Central memory CD8-positive, alpha-beta T cell (primary cell): ENCODE results near the gene CERS4.
A peak's percentile ranks its signal among the peaks of the same experiment; 100 is the strongest.
"Not testable (repeated sequence)": the region's sequence is repeated elsewhere in the genome, so short reads cannot be mapped to it uniquely, and the experiment has no call there.

Source experiments
- ATAC-seq: fragments of 150-1000 bp; cut with Tn5 transposase; replicated peaks from 2 replicates; pipeline ENCODE4 v1.10.0; 2022; ENCODE audit warnings: mild to moderate bottlenecking, moderate FRiP score, moderate number of reproducible peaks; ENCODE audit not compliant: poor library complexity, severe bottlenecking; ENCODE audit errors: extremely low read depth
- DNase-seq, 2 donors: peaks; one replicate each; pipeline ENCODE4 v3.0.0; 2021; ENCODE audit warnings: low spot score in 2 of 2
- H3K27ac Mint-ChIP-seq: one replicate; pipeline ENCODE4 v1.8.0; 2022; ENCODE audit warnings: low read depth, mild to moderate bottlenecking, moderate library complexity, mixed read lengths
- H3K27me3 Mint-ChIP-seq: one replicate; pipeline ENCODE4 v1.8.0; 2022; ENCODE audit warnings: mixed read lengths
- H3K36me3 Mint-ChIP-seq: one replicate; pipeline ENCODE4 v1.8.0; 2022; ENCODE audit warnings: mild to moderate bottlenecking, moderate library complexity, mixed read lengths; ENCODE audit not compliant: insufficient read depth
- H3K4me1 Mint-ChIP-seq: one replicate; pipeline ENCODE4 v1.8.0; 2022; ENCODE audit warnings: mixed read lengths
- H3K4me3 Mint-ChIP-seq: one replicate; pipeline ENCODE4 v1.8.0; 2022; ENCODE audit warnings: mild to moderate bottlenecking, moderate library complexity, mixed read lengths
- H3K9me3 Mint-ChIP-seq: one replicate; pipeline ENCODE4 v1.8.0; 2022; ENCODE audit warnings: mixed read lengths

Gene CERS4

DNA sequence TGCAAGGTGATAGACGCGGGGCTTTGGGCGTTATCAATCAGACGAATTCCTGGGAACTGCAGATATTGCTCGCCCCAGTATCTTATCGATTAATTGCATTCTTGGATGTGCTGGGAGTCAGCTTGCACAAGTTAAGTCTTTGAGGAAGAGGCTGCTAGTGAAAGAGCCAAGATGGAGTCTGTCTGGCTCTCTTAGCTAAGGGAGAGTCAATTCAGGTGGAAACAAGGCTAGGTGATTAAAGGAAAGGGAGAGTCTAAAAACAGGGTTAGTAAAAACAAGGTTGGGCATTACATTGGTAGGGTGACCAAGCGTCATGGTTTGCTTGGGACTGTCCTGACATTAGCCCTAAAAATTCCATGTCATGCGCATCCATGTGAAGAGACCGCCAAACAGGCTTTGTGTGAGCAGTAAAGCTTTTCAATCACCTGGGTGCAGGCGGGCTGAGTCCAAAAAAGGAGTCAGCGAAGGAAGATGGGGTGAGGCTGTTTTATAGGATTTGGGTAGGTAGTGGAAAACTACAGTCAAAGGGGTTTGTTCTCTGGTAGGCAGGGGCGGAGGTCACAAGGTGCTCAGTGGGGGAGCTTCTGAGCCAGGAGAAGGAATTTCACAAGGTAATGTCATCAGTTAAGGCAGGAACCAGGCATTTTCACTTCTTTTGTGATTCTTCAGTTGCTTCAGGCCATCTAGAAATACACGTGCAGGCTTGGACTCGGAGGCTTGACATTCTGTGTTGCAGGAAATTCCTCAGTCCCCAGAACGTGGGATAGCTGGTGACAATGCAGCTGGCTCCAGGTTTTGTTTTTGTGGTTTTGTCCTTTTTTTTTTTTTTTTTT lies 5.7 kb upstream of the CERS4 start:
- DNase-seq, H3K9me3 Mint-ChIP-seq, H3K27ac Mint-ChIP-seq, H3K4me3 Mint-ChIP-seq, H3K36me3 Mint-ChIP-seq, H3K4me1 Mint-ChIP-seq, H3K27me3 Mint-ChIP-seq, ATAC-seq: not testable (repeated sequence)

DNA sequence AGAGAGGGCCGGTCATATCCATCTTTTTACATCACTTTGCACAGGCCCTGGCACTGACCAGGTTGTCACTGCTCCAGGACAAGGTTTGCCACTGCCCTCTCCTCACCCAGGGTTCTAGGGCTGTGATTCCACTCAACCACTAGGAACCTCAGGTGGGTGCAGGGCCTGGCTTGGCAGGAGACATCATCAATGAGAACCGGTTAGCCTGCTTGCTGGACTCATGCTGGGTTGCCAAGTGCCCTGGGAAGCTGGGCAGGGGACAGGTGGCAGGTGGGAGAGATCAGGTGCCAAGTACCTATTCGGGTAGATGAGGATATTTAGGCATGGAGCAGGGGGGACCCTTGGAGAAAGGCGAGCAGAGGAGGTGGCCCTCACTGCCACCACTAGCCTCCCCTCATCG lies 4.2 kb upstream of the CERS4 start:
- Mint-ChIP-seq H3K36me3 (peaks cover 10% of the 10 kb centered on the region), H3K4me3 (no peak overlapping the region), H3K4me1 (peaks cover 4% of the 10 kb centered on the region), H3K9me3 (no peaks in the 10 kb centered on the region), H3K27me3 (no peaks in the 10 kb centered on the region), H3K27ac (no peak overlapping the region)
- DNase-seq = no peak
- ATAC-seq = no peak

DNA sequence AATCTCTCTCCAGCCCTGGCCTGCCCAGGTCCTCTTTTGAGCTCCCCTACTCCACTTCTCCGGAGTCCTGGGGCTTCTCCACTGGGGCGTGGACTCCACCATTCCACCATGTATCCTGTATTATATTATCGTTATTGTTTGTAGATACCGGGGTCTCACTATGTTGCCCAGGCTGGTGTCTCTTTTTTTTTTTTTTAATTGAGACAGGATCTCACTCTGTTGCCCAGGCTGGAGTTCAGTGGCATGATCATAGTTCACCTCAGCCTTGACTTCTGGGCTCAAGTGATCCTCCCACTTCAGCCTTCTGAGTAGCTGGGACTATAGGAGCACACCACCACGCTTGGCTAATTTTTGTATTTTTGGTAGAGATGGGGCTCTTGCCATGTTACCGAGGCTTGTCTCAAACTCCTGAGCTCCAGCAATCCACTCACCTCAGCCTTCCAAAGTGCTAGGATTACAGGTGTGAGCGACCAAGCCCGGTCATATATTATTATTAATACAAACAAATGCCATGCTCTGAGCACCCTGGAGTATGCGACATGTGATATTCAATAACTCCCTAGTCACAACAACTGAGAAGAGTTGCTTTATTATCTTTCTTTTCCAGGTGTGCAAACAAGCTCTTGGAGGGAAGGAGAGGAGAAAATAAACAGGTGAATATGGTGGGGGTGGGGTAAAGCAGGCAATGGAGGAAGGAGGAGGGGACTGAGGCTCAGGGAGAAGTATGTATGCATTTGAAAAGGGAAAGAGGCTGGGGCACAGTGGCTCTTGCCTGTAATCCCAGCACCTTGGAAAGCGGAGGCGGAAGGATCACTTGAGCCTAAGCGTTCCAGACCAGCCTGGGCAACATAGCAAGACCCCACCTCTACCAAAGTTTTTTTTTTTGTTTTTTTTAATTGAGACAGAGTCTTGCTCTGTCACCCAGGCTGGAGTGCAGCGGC lies 2.8 kb upstream of the CERS4 start:
- Mint-ChIP-seq H3K4me3 (peak overlapping the region; percentile 20), H3K36me3 (peaks cover 13% of the 10 kb centered on the region), H3K9me3 (no peaks in the 10 kb centered on the region), H3K27ac (peak overlapping the region; percentile 59), H3K4me1 (peaks cover 10% of the 10 kb centered on the region), H3K27me3 (no peaks in the 10 kb centered on the region)
- no peak for DNase-seq
- ATAC-seq = no peak

DNA sequence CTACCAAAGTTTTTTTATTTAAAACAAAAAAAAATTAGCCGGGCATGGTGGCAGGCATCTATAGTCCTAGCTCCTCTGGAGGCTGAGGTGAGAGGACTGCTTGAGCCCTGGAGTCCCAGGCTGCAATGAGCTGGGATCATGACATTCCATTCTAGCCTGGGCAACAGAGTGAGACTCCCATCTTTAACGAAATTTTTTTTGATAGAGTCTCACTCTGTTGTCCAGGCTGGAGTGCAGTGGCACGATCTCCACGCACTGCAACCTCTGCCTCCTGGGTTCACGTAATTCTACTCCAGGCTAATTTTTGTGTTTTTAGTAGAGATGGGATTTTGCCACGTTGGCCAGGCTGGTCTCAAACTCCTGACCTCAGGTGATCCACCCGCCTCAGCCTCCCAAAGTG lies 1.8 kb upstream of the CERS4 start:
- not testable (repeated sequence) for ATAC-seq, H3K27ac Mint-ChIP-seq, H3K9me3 Mint-ChIP-seq, DNase-seq, H3K27me3 Mint-ChIP-seq, H3K4me3 Mint-ChIP-seq
- Mint-ChIP-seq H3K4me1 (peaks cover 18% of the 10 kb centered on the region), H3K36me3 (peaks cover 13% of the 10 kb centered on the region)

DNA sequence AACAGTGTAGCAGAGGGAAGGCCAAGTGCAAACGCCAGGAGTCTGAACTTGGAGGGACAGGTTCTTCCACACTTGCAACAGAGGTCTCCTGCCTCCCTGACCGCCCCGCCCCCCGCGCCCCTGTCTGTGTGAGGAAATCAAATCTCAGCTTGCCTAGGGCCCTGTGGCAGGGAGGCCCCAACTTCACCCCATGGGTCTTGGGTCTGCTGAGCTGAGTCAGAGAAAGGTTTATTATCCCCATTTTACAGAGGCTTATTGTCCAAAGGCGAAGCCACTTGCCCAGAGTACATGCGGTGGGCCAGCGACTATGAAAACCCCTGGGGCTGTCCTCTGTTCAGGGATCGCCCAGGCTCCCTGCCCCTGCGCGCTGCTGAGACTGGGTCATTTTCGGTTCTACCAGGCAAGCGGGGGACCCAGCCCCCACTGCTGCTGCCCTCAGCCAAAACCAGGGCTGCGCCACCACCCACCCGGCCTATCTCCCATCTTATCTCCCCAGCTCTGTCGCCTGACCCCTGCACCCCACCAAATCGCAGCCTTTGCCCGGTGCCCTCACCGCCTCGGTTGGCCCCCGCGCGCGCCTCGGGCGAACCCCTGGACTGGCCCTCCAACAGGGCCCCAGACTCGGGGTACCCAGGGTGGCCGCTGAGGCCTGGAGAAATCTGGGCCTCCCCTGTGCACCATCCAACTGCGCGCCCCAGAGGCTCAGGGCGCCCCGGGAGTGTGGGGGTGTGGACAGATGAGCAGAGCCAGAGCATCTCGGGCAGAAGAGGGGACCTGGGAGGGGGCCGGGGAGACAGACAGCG lies 850 bp upstream of the CERS4 start:
- Mint-ChIP-seq H3K27ac (peak overlapping the region; percentile 71), H3K36me3 (peaks cover 13% of the 10 kb centered on the region), H3K27me3 (no peaks in the 10 kb centered on the region), H3K4me1 (peaks cover 24% of the 10 kb centered on the region), H3K4me3 (peak overlapping the region; percentile 78), H3K9me3 (no peaks in the 10 kb centered on the region)
- no peak for DNase-seq
- ATAC-seq = peak; percentile 15

DNA sequence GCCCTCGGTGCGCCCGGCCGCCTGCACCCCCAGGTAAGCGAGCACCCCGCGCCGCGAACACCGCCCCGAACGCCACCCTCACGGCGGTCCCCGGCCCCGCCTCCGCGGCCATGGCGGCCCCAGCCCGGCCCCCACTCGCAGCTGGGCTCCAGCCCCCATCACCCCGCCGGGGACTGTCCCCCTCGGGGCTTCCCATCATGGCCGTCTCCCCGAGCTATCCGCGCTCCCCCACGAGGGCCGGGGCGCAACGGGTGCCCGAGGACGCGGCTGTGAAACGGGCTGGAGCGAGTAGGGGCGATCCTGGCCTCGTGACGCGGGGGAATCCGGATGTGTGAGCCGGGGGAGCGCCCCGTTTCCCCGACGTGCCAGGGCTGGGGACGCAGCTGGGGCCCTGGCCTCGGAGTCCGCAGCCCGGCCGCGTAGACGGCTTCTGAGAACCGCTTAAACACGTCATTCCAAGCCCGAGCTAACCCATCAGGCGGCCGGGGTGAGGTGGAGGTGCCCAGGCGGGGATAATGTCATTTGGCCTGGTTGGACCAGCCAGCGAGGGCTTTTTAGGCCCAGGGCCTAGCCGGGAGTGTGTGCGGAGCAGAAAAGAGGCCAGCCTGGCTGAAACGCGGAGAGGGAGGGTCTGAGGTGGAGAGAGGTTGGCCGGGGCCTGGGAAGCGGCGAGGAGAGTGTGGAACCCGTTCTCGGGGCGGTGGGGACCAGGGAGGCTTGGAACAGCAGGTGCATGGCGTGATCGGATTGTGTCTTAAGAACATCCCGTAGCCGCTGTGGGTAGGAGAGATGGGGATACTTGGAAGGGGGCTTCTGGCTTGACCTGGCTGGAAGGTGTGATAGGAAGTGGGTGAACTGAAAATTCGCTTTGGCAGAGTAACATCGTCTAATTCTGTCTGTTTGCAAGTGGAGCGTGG lies 550 bp downstream of the CERS4 start:
- ATAC-seq = peak; percentile 86
- H3K27ac Mint-ChIP-seq = peak overlapping the region; percentile 92
- H3K4me3 Mint-ChIP-seq = peak overlapping the region; percentile 87
- peaks cover 35% of the 10 kb centered on the region for H3K4me1 Mint-ChIP-seq
- no peaks in the 10 kb centered on the region for H3K9me3 Mint-ChIP-seq
- H3K36me3 Mint-ChIP-seq = peaks cover 15% of the 10 kb centered on the region
- H3K27me3 Mint-ChIP-seq = no peaks in the 10 kb centered on the region
- peak; percentile 69 to 82 for DNase-seq

DNA sequence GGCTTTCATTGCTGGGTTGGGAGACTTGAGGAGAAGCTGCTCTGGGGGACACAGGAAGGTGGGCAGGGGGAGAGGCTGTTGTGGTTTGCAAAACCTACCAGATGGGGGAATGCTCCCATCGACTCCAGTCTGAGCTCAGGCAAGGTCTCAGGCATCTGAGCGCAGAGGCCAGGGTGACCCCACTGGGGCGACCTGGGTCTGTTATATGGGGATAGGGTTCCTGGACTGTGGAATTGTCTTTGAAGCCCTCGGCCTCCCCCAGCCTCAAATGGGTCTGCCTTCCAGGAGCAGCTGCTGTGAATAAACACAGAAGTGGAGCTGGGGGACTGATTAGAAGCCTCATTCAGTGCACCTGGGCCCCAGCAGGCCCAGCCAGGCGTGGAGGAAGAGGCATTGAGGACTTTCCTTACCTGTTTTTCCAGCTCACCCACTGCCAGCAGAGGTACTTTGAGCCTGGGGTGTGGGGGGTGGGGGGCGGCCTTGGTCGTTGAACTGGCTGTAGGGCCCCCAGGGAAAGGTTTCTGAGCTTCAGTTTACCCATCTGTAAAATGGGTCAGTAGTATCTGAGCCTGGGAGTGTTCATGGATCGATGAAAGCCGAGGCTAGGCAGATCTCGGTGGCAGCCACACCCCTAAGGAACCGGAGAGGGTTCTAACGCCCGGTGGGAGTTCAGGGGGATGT lies 1.4 kb downstream of the CERS4 start:
- ATAC-seq (no peak), DNase-seq (no peak)
- Mint-ChIP-seq H3K9me3 (no peaks in the 10 kb centered on the region), H3K27ac (peak overlapping the region; percentile 92), H3K4me3 (peak overlapping the region; percentile 87), H3K4me1 (peaks cover 35% of the 10 kb centered on the region), H3K36me3 (peaks cover 16% of the 10 kb centered on the region), H3K27me3 (no peaks in the 10 kb centered on the region)

DNA sequence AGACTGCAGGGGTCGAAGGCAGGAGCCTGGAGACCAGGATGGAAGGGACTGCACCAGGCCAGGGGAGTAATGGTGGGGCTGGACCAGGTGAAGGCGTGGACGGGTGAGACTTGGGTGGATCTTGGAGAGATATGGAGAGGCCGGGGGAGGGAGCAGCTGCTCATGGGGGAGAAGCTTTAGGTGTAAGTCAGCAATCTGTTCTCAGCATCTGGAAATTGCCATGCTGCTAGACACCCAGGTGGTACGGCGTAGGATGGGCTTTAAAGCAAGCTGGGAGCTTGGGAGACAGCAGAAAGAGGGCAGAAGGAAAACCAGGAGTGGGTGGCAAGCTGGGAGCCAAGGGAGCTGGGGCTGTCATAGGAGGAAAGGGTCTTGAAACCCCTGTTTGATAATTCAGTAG lies 3.0 kb downstream of the CERS4 start:
- peaks cover 16% of the 10 kb centered on the region for H3K36me3 Mint-ChIP-seq
- no peaks in the 10 kb centered on the region for H3K9me3 Mint-ChIP-seq
- peak overlapping the region; percentile 81 for H3K27ac Mint-ChIP-seq
- DNase-seq (no peak), ATAC-seq (no peak)
- H3K4me1 Mint-ChIP-seq = peaks cover 45% of the 10 kb centered on the region
- no peaks in the 10 kb centered on the region for H3K27me3 Mint-ChIP-seq
- no peak overlapping the region for H3K4me3 Mint-ChIP-seq

DNA sequence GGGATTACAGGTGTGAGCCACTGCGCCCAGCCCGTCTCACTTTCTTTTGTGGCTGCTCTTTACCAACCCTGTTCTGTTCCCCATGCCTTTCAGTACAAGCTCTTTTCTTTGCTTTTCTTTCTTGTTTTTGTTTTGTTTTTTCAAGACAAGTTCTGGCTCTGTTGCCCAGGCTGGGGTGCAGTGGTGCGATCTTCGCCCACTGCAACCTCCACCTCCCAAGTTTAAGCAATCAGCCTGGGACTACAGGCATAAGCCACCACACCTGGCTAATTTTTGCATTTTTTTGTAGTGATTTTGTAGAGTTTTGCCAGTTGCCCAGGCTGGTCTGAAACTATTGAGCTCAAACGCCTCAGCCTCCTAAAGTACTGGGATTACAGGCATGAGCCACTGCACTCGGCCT lies 3.7 kb downstream of the CERS4 start:
- no peaks in the 10 kb centered on the region for H3K27me3 Mint-ChIP-seq
- H3K27ac Mint-ChIP-seq = no peak overlapping the region
- H3K36me3 Mint-ChIP-seq = peaks cover 15% of the 10 kb centered on the region
- ATAC-seq (no peak), DNase-seq (no peak)
- H3K4me3 Mint-ChIP-seq = no peak overlapping the region
- no peaks in the 10 kb centered on the region for H3K9me3 Mint-ChIP-seq
- peaks cover 45% of the 10 kb centered on the region for H3K4me1 Mint-ChIP-seq

DNA sequence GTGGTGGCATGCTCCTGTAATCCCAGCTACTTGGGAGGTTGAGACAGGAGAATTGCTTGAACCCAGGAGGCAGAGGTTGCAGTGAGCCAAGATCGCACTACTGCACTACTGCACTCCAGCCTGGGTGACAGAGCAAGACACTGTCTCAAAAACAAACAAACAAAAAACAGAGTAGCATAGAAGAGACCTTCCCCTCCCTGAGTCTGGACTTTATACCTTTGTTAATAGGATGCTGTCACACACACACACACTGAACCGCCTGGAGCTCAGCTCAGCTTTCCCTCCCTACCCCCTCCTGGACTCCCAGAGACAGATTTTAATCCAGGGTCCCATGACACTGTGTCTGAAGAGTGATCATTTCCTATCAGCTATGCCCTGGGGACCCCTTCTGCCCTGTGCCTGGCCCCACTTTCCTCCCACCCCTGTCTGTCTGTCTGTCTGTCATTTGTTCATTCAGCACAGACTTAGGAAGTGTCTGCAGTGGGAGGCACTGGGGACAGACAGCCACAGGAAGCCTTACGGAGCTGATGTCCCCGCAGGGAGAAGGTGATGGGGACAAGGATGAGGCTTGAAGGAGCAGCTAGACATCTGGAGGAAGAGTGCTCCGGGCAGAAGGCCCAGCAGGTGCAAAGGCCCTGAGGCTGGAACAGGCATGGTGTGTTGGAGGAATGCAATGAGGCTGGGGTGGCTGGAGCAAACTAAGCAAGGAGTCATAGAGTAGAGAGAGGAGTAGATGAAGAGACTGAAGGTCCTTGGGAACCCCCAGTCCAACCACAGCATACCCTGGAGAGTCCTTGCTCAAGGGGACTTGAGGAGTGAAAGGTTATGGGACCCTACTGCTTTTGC lies 4.9 kb downstream of the CERS4 start:
- peak overlapping the region; percentile 14 for H3K27ac Mint-ChIP-seq
- H3K4me1 Mint-ChIP-seq = peaks cover 45% of the 10 kb centered on the region
- H3K27me3 Mint-ChIP-seq = no peaks in the 10 kb centered on the region

More for the DNA sequence above, 4.9 kb downstream of the CERS4 start:
- DNase-seq (no peak), ATAC-seq (no peak)
- Mint-ChIP-seq H3K4me3 (no peak overlapping the region), H3K36me3 (peaks cover 14% of the 10 kb centered on the region), H3K9me3 (no peaks in the 10 kb centered on the region)
